ENCODE data around the gene ZC3HAV1. TPM values are rescaled to one million over a fixed set of nuclear protein-coding genes. Genes with fewer than 3 reads are reported as not detected.

ZC3HAV1 gene
- total and polyA plus RNA-seq, 2 of the 13 experiments (the other 11 are each of a cell fraction or from before 2014, with no cell fraction given): 12.7 to 23.7 TPM

DNA sequence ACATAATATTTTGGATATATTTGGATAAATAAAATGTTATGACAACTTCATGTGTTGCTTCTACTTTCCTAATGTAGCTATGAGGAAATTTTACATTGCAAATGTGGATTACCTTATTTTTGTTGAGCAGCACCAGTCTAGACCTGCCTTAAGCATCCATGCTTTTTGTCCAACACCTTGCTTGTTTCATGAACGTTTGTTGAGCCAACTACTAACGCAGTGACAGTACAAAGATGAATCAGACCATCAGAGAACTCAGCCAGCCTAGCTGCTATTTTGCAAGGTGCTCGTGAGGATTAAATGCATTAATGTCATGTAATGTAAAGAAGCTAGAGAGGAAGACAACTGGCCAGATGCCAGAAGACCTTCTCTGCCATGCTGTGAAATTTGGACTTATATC is 72.6 kb downstream of the ZC3HAV1 start (continued):
- TF ChIP-seq, protein P1, sequence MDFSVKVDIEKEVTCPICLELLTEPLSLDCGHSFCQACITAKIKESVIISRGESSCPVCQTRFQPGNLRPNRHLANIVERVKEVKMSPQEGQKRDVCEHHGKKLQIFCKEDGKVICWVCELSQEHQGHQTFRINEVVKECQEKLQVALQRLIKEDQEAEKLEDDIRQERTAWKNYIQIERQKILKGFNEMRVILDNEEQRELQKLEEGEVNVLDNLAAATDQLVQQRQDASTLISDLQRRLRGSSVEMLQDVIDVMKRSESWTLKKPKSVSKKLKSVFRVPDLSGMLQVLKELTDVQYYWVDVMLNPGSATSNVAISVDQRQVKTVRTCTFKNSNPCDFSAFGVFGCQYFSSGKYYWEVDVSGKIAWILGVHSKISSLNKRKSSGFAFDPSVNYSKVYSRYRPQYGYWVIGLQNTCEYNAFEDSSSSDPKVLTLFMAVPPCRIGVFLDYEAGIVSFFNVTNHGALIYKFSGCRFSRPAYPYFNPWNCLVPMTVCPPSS (IDR thresholded peaks at IDR 0.05): no peak
- TF ChIP-seq, protein P2, sequence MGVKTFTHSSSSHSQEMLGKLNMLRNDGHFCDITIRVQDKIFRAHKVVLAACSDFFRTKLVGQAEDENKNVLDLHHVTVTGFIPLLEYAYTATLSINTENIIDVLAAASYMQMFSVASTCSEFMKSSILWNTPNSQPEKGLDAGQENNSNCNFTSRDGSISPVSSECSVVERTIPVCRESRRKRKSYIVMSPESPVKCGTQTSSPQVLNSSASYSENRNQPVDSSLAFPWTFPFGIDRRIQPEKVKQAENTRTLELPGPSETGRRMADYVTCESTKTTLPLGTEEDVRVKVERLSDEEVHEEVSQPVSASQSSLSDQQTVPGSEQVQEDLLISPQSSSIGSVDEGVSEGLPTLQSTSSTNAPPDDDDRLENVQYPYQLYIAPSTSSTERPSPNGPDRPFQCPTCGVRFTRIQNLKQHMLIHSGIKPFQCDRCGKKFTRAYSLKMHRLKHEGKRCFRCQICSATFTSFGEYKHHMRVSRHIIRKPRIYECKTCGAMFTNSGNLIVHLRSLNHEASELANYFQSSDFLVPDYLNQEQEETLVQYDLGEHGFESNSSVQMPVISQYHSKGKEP (CRISPR knock-in tag; IDR thresholded peaks at IDR 0.05): no peak
- TF ChIP-seq ZNF343 (CRISPR knock-in tag; IDR thresholded peaks at IDR 0.05) (no peak), ZNF644 (CRISPR knock-in tag; IDR thresholded peaks at IDR 0.05; ENCODE audit: low read depth) (no peak), RNF2 (conservative IDR thresholded peaks at IDR 0.05; ENCODE audit: low read depth) (no peak)
- TF ChIP-seq, protein P3, sequence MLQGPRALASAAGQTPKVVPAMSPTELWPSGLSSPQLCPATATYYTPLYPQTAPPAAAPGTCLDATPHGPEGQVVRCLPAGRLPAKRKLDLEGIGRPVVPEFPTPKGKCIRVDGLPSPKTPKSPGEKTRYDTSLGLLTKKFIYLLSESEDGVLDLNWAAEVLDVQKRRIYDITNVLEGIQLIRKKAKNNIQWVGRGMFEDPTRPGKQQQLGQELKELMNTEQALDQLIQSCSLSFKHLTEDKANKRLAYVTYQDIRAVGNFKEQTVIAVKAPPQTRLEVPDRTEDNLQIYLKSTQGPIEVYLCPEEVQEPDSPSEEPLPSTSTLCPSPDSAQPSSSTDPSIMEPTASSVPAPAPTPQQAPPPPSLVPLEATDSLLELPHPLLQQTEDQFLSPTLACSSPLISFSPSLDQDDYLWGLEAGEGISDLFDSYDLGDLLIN (CRISPR knock-in tag; IDR thresholded peaks at IDR 0.05; ENCODE audit: borderline replicate concordance): no peak

DNA sequence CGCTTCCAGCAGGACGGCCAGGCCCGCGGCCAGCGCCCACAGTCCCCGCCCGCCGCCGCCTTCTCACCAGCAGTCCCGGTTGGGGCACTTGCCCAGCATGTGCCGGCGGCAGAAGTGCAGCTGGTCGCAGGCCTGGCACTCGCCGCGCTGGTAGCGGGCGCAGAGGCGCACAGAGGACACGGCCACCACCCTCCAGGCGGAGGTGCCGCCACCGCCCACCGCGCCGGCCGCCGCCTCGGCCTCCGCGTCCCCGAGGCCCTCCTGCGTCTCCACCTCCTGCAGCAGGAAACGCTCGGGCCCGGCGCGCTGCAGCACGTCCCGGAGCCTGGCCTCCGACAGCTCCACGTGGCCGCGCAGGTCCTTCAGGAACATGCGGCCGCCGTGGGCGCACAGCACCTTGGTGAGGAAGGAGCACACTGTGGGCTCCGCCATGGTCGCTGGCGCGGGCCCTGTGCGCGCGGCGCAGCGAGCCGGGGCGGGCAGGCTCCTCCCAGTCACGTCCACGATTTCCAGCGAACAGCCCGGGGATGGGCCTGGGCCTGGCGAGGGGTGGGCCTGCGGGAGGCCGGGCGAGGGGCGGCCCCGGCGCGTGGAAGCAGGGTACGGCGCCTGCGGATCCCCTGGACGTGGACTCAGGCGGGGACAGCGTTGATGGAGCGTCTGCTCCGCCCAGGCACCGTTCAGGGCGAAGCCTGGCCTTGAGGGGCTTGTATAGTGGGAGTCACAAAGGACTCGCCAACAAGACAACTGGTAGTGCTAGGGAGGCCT is 73.8 kb downstream of the ZC3HAV1 start, which contains the start of gene ZC3HAV1L:
Gene ZC3HAV1L (minus strand): TSS at position 457 of the 768 bp plus-strand sequence. CDS start 25 bp downstream, at position 432.
- Histone ChIP-seq H2AFZ (ENCODE audit: low read length) (no peak within 1 kb of the TSS), H3K79me2 (ENCODE audit: insufficient read depth, low read length) (peaks cover 10% of the 10 kb centered on the region), H3K27me3 (ENCODE audit: control insufficient read depth in 1 of 2, insufficient read depth in 2 of 2, low read length in 2 of 2) (no peaks in the 10 kb centered on the region), H3K27ac (ENCODE audit: extremely low read length, insufficient read depth, low read length) (peak within 1 kb of the TSS; percentile 62), H3K9me3 (ENCODE audit: low read length) (no peaks in the 10 kb centered on the region), H3K4me2 (ENCODE audit: low read depth, low read length) (peak within 1 kb of the TSS; percentile 59), H3K36me3 (replicated peaks in 1 of 2; ENCODE audit: control insufficient read depth in 1 of 2, insufficient read depth in 2 of 2, low read length in 2 of 2) (peaks cover 0 to 2% of the 10 kb centered on the region in 2 experiments; a peak in 1 of 5 replicates), H3K4me3 (replicated peaks in 1 of 3; ENCODE audit: insufficient read depth in 1 of 3, low read depth in 2 of 3, low read length in 3 of 3) (peak within 1 kb of the TSS; percentile 51 to 79 (median 72)), H4K20me1 (ENCODE audit: insufficient read depth, low read length) (peaks cover 4% of the 10 kb centered on the region; the same call in 1 of the 2 replicates), H3K9ac (ENCODE audit: insufficient read depth, low read depth, low read length) (peak within 1 kb of the TSS; percentile 74), H3K4me1 (ENCODE audit: insufficient read depth, low read length) (peaks cover 41% of the 10 kb centered on the region)
- ChIA-PET POLR2A (interaction anchor here (1.2 kb wide), 1 partner anchor 39 kb away, joined by 3 read pairs; no protein-coding TSS in a partner anchor), CTCF (ENCODE audit: low intra/inter-chr PET ratio, low total read pairs) (no interaction called here)
- in situ Hi-C loops (cut with HindIII; ENCODE audit: extremely low pct_ligation_motif_present, low pct_unique_long_range_greater_than_20kb): no loop called here
- BruUV-seq (replicated peaks): no TSS peak
- no peak for FAIRE-seq
- intact Hi-C loops (cut with micrococcal nuclease; ENCODE audit: unreplicated experiment): no loop called here
- ATAC-seq: peak; percentile 91
- whole genome bisulfite sequencing (ENCODE audit: low lambda C conversion rate): 62% methylated on average over 28 of the region's 82 CpGs
- DNase-seq (ENCODE audit: low spot score): peak; percentile 31
- TF ChIP-seq ZNF446 (CRISPR knock-in tag; IDR thresholded peaks at IDR 0.05) (peak; percentile 70), ZNF674 (CRISPR knock-in tag; IDR thresholded peaks at IDR 0.05; ENCODE audit: low read depth) (no peak), NR1H2 (CRISPR knock-in tag; IDR thresholded peaks at IDR 0.05; ENCODE audit: borderline replicate concordance, low read depth) (peak; percentile 41; the same call in 1 of the 2 replicates), DR1 (CRISPR knock-in tag; IDR thresholded peaks at IDR 0.05) (no peak; the same call in 1 of the 2 replicates), ZBTB20 (CRISPR knock-in tag; IDR thresholded peaks at IDR 0.05; ENCODE audit: borderline replicate concordance, low read depth) (no peak), ZNF451 (CRISPR knock-in tag; IDR thresholded peaks at IDR 0.05) (peak; percentile 56; the same call in 1 of the 2 replicates), CAMTA2 (CRISPR knock-in tag; IDR thresholded peaks at IDR 0.05; ENCODE audit: borderline replicate concordance) (no peak), ZSCAN12 (CRISPR knock-in tag; IDR thresholded peaks at IDR 0.05) (no peak)
- TF ChIP-seq, protein P4, sequence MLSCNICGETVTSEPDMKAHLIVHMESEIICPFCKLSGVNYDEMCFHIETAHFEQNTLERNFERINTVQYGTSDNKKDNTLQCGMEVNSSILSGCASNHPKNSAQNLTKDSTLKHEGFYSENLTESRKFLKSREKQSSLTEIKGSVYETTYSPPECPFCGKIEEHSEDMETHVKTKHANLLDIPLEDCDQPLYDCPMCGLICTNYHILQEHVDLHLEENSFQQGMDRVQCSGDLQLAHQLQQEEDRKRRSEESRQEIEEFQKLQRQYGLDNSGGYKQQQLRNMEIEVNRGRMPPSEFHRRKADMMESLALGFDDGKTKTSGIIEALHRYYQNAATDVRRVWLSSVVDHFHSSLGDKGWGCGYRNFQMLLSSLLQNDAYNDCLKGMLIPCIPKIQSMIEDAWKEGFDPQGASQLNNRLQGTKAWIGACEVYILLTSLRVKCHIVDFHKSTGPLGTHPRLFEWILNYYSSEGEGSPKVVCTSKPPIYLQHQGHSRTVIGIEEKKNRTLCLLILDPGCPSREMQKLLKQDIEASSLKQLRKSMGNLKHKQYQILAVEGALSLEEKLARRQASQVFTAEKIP (CRISPR knock-in tag; IDR thresholded peaks at IDR 0.05; ENCODE audit: borderline replicate concordance): no peak
